Measurements from ENCODE around the gene MATK.

Gene MATK

GRCh38 chr19:3831601-3832000 is 45.4 kb upstream of the MATK start:
- TF ChIP-seq, protein P1, sequence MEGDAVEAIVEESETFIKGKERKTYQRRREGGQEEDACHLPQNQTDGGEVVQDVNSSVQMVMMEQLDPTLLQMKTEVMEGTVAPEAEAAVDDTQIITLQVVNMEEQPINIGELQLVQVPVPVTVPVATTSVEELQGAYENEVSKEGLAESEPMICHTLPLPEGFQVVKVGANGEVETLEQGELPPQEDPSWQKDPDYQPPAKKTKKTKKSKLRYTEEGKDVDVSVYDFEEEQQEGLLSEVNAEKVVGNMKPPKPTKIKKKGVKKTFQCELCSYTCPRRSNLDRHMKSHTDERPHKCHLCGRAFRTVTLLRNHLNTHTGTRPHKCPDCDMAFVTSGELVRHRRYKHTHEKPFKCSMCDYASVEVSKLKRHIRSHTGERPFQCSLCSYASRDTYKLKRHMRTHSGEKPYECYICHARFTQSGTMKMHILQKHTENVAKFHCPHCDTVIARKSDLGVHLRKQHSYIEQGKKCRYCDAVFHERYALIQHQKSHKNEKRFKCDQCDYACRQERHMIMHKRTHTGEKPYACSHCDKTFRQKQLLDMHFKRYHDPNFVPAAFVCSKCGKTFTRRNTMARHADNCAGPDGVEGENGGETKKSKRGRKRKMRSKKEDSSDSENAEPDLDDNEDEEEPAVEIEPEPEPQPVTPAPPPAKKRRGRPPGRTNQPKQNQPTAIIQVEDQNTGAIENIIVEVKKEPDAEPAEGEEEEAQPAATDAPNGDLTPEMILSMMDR (IDR thresholded peaks at IDR 0.05; ENCODE audit: low read depth, low read length, missing control alignments): no peak
- no peak overlapping the region for H3K4me3 ChIP-seq (ENCODE audit: low read depth, low read length)
- in situ Hi-C loops (cut with HindIII; ENCODE audit: low sequenced_read_pairs): loop anchor here (5.0 kb wide), 2 partner anchors 34 to 36 kb away; partner anchors contain the start of gene ZFR2
- no peak for DNase-seq (ENCODE audit: low read depth)

DNA sequence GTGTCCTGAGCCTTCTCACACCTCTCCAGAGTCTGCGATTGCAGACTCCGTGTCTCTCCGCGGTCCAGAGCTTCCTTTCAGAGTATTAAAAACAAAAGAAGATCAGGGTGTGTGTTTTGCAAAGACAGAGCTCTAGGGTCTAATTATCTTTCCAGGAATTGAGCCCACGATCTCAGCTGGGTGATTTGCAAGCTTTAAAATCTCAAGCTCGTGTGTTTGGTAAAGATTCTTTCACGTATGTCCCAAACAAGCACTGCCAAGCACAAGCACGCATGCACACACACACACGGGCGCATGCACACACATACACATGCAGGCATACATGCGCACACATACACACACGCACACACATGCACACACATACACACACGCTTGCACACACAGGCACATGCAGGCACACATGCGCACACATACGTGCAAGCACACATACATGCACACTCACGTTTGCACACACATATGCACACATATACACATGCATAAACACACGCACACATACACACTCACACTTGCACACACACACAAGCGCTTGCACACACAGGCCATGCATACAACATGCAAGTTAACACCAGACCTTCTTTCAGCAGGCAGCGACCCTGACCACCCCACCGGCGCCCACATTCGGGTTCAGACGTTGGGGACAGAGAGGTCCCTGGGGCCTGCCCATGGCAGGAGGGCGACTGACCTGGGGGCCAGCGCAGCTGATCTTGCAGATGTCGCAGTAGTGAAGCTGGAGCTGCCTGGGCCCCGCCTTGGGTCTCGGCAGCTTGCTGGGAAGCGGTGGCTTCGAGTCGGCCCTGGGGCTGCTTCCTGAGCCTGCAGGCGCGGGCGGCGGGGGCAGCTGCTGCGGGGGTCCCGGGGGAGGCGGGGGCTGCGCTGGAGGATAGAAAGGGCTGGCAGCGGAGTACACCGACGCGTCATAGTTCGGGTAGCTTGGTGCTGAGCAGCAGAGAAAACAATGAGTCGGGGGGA is 44.7 kb upstream of the MATK start:
- H3K4me3 ChIP-seq (ENCODE audit: low read depth, low read length): no peak overlapping the region
- no peak for DNase-seq (ENCODE audit: low read depth)
- TF ChIP-seq, protein P1 (IDR thresholded peaks at IDR 0.05; ENCODE audit: low read depth, low read length, missing control alignments): no peak
- in situ Hi-C loops (cut with HindIII; ENCODE audit: low sequenced_read_pairs): loop anchor here (5.0 kb wide), 2 partner anchors 34 to 36 kb away; partner anchors contain the start of gene ZFR2

DNA sequence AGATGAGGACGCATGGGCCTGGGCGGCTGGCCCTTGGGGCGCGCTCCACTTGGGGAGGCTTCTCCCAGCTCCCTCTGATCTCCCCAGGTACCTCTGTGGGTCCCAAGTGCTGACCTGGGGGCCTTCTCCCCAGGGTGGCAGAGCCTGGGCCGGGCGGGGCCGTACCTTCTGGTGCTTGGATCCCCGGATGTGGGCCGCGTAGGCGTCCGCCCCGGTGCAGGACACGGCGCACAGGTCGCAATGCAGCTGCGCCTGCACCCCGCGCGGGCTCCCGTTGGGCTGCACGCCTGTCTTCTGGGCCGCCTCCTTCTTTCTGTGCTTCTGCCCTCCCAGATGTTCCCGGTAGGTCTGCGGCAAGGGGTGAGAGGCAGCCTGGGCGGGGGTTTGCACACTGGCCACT is 41.1 kb upstream of the MATK start:
- no peak overlapping the region for H3K4me3 ChIP-seq (ENCODE audit: low read depth, low read length)
- TF ChIP-seq, protein P1 (IDR thresholded peaks at IDR 0.05; ENCODE audit: low read depth, low read length, missing control alignments): no peak
- in situ Hi-C loops (cut with HindIII; ENCODE audit: low sequenced_read_pairs): no loop called here
- DNase-seq (ENCODE audit: low read depth): no peak

- in situ Hi-C loops (cut with HindIII; ENCODE audit: low sequenced_read_pairs): no loop called here
These were observed 40.0 kb upstream of the MATK start for GRCh38 chr19:3826163-3826562.

DNA sequence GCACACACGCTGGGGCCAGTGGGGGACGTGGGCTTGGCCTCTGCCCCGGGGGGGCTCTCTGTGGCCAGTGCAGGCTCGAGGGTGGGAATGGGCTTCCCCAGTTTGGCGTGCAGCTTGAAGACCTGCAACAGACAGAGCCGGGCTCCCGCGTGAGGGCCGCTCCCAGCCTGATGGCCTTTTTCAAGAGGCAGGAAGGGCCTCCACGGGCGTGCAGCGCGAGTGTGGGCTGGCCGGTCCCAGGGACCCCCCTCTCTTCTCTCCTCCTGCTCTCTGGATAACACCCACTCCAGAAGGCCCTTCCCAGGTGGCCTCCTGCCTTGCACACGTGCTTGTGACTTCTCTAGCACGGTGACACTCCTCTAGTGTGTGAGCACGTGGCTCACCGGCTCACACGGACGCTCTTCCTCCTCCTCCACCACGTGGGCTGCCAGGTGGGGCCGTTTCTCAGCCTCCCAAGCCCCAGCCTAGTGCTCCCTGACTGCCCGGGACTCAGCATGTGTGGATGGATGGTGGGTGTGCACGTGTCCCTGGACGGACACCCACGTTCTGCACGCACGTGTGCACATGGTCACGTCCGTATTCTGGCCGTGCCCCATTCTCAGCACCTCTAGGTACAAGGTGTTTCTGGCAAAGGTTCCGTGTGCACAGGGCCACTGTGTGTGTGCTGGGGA is 39.2 kb upstream of the MATK start:
- no peak overlapping the region for H3K4me3 ChIP-seq (ENCODE audit: low read depth, low read length)
- DNase-seq (ENCODE audit: low read depth): no peak
- TF ChIP-seq, protein P1 (IDR thresholded peaks at IDR 0.05; ENCODE audit: low read depth, low read length, missing control alignments): no peak
- in situ Hi-C loops (cut with HindIII; ENCODE audit: low sequenced_read_pairs): no loop called here

More at GRCh38 chr19:3826163-3826562, 40.0 kb upstream of the MATK start:
- H3K4me3 ChIP-seq (ENCODE audit: low read depth, low read length): no peak overlapping the region
- TF ChIP-seq, protein P1 (IDR thresholded peaks at IDR 0.05; ENCODE audit: low read depth, low read length, missing control alignments): no peak
- DNase-seq (ENCODE audit: low read depth): no peak

- DNase-seq (ENCODE audit: low read depth): no peak
These were observed 37.2 kb upstream of the MATK start for GRCh38 chr19:3823350-3823713.

More at GRCh38 chr19:3823350-3823713, 37.2 kb upstream of the MATK start:
- in situ Hi-C loops (cut with HindIII; ENCODE audit: low sequenced_read_pairs): no loop called here
- H3K4me3 ChIP-seq (ENCODE audit: low read depth, low read length): no peak overlapping the region
- TF ChIP-seq, protein P1 (IDR thresholded peaks at IDR 0.05; ENCODE audit: low read depth, low read length, missing control alignments): no peak

Data from astrocyte of the cerebellum (primary cell).